Measurements from ENCODE around the gene WWOX.

Gene WWOX

DNA sequence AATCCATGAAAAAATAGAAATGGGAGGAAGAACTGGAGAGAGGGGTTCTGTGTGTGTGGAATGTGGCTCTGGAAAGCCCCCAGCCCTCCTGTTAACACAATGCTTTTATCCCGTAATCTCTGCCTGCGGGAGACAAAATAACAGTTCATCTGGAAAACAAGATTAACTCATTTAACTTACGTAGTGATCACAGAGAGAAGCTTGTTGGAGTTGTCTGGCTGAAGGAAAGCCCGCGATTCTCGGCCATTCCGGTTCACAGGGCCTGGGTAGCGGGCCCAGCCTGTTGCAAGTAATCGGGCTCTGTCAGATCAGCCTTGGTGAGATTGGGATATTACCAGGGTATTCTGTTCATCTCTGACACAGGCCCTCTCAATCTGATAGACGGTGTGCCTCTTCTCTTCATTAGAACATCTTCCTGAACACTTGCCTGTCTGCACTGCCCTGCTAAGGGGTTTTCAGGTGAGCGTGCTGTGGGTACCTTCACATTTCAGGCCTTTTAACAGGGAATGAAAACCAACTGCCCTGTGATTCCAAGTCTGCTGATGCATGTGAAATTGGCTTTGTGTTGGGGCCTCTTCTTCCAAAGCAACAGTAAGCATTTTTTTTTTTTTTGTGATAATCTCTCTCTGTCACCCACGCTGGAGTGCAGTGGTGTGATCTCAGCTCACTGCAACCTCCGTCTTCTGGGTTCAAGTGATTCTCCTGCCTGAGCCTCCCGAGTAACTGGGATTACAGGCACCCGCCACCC, 609.9 kb downstream of the WWOX start:
- DNase-seq, result no peak

DNA sequence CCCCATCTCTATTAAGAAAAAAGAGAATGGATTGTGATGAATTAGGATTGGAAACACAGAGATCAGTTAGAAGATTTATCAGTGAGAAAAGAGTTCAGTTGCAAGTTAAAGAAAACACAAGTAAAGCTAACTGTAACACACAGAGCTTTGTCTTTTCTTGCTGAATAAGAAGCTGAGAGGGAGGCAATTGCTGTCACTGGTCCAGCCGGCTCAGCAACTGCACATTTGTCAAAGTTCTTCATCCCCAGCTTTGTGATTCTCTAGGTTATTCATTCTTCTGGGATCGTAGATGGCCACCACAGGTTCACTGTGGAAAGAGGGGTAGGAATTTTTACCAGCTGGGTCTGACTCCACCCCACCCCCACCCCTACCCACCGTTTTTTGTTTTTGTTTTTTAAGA, 615.7 kb downstream of the WWOX start:
- DNase-seq, result no peak

DNA sequence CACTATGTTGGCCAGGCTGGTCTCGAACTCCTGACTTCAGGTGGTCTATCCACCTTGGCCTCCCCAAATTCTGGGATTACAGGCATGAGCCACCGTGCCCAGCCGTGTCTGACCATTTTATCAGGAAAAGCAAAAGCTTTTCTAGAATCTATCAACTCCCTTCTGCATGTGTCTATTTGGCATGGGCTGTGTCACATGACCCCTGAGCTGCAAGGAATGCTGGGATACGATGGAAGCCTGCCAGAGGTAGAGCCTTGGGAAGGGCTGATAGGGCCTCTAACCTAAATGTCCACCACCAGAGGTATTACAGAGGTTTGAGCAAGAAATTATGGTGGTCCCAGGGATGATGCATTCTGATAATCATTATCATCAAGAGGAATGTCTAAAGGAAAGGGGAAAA, 616.2 kb downstream of the WWOX start:
- no peak for DNase-seq

DNA sequence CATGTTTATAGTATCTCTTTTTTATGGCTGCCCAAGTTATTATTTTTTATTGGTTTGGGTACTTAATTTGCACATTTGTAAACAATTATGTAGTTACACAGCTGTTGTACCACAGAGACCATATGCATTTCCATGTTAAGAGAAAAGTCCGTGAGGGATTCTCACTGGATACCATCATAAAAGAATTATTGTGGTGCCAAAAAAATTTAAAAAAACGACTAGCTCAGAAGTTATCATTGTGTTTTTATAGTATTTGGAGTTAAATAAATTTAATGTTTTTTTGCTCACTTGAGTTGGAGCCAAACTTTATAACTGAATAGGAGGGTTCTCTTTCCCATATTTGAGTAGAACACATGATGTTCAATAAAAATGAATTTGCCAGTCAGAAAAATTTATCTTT, 618.7 kb downstream of the WWOX start:
- no peak for DNase-seq

DNA sequence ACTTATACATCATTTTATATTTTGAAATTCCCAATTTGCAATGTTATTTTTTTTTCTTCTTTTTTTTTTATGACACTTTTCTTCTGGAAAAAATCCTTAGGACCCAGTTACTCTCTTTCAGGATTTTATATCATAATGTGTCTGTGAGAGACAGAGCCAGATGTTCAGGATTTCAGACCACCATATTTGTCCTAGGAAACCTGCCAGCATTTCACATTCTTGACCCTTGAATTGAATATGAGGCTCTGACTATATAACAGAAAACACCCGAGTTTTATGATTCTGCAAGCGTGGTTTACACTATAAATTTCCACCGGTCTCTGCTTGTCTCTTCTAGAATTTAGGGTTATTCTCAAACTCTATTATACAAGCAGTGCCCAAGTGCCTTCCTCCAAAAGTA, 621.0 kb downstream of the WWOX start:
- DNase-seq, result no peak

DNA sequence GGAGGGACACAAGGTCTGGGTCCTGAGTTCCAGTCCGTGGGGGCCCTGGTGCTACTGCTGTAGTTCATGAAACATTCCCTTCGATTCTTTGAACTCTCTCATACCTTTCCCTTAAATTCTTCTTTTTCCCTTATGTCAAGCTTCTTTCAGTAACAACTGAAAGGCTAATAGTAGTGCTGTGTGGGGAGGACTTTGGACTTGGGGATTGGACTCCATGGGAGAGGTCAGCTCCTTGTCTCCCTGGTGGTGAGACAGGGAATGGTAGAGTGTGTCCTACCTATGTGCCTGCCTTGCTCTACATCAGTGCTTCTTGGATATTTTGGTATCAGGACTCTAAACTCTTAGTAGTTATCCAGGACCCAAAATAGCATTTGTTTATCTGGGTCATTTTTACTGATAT, 628.1 kb downstream of the WWOX start:
- DNase-seq, result no peak

DNA sequence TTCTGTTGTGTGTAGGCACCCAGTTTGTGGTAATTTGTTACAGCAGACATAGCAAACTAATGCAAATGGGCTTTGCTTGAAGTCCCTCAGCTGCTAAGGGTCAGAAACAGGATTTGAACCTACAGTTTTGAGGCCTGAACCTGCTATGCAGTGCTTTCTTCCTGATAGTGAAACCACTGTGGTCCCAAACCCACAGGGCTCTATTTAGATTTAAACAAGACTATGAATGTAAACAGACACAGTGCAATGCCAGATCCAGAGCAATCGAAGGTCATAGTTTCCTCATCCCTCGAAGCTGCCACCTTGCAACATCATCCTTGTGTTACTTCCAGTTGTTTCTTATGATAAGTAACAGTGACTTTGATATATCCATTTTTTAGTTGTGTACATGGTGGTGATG, 630.2 kb downstream of the WWOX start:
- no peak for DNase-seq

DNA sequence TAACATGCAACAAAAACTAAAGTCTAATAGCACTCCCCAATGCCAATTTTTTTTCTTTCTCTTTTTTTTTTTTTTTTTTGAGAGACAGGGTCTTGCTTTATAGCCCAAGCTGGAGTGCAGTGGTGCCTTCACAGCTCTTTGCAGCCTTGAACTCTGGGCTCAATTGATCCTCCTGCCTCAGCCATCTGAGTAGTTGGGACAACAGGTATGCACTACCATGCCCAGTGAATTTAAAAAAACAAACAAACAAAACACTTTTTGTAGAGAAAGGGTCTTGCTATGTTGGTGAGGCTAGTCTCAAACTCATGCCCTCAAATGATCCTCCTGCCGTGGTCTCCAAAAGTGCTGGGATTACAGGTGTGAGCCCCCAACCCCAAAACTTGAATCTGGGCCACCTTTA, 632.3 kb downstream of the WWOX start:
- DNase-seq, result no peak

DNA sequence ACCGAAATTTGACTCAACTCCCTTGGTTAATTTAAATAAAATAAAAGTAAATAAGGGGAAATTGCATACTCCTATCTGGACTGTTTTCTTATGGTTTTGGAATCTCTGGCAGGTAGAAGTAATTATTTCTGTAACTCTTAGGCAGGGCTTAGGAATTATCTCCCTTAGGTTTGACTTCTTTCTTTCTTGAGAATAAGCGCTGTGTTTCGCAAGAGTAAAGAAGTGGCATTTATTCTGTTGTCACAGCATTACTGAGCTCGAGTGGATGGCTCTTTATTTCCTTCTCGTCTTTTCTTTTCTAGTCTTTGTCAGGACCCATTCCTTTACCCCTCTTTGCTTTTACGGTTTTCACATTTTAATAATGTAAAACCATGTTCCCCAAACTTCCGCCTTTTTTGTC, 633.2 kb downstream of the WWOX start:
- DNase-seq, result no peak

DNA sequence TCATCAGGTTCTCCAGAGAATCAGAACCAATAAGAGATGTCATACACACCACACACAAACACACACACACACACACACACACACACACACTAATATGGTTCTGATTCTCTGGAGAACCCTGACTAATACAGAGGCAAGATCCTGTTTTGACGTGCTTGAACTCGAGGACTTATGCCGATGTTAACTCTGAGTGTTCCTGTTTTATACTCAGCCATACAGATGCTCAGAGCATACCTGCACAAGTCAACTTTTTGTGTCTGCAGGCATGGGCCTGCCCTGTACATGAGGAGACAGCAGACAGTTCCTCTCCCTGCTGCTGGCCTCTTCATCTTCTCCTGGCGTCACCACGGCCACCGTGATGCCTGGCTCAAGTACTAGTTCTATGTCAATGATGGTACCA, 635.9 kb downstream of the WWOX start:
- no peak for DNase-seq

DNA sequence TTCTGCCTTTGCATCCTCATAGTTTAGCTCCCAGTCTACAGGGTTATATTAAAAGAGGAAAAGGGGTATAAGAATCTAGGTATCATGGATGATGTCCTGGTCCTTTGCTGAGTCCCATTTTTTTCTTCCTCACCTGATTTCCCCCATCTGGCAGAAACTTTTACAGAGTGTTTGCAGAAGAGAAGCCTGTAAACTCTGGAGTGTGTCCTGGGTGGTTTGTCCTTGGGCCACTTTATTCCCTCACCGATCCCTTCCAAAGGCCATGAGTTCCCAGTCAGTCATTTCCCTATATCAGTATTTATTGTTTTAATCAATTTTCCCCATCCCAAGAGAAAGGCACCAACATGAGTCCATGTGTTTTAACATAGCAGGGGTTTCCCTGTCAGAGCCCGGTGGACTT, 638.2 kb downstream of the WWOX start:
- DNase-seq, result no peak

DNA sequence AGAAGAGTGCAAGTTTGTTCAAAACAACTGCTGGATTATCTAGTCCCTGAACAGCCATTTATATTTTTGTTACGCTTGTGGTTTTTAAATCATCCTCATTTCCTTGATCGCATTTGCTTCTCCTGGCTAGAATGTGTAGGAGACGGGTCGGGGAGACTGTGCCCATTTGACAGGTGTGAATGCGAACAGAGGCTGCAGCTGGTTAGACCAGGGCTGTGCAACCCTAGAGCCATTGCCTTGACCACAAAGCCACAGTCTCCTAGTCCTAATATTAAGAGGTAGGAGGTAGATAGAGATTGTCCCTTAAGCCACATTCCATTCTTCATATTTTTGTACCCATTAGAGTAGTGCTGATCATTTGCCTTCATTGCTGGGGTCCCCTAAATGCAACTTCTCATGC, 639.1 kb downstream of the WWOX start:
- no peak for DNase-seq

DNA sequence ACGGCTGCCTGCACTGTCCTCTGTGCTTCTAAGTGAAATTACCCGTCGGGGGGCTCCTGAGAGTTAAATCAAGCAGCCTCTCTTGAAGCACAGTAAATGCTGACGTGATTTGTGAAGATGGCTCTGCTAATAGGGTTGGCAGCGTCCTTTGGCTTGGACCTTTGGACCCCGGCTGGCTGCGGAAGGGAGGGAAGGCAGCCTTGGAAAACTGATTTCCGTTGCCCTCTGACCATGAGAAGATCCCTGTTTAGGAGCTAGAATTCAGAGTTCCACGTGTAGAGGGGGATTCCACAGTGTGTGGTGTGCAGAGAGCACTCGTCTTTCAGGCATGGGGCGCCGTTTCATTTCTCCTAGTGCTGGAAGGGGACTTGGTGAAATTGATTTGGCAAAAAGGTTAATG, 640.8 kb downstream of the WWOX start:
- no peak for DNase-seq

DNA sequence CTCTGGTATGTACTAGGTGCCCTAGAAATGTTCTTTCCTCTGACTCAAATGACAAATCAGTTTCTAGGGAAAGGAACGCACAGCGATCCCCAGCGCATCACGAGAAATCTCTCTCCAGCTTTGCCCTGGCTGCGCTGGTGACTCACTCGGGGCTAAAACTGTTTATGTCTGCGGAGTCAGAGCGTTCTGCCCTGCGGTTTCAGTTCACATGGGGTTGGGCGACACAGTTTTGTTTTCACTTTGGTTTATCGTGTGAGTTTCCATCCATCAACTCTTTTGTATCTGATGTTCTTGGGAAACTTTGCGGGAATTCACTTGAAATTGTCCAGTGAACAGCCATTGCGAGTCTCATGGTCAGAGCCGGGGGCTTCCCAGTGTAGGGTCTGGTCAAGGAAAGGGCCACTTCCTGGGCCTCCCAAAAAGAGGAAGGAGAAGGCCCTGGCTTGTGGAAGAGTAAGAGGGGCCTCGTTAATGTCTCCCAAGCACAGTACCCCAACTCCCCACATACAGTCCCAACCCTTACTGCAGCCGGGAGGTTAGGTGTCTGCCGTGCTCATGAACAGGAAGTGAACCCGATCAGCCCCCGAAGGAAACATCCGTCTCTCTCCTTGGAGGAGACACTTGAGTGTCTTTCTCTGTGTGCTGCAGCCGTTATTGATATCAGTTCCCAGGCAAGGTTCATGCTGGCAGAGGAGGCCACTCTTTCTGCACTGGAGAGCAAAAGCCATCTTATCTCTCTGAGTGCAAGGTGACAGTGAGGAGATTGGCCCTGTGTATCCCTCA, 643.2 kb downstream of the WWOX start:
- DNase-seq, result peak; percentile 68

DNA sequence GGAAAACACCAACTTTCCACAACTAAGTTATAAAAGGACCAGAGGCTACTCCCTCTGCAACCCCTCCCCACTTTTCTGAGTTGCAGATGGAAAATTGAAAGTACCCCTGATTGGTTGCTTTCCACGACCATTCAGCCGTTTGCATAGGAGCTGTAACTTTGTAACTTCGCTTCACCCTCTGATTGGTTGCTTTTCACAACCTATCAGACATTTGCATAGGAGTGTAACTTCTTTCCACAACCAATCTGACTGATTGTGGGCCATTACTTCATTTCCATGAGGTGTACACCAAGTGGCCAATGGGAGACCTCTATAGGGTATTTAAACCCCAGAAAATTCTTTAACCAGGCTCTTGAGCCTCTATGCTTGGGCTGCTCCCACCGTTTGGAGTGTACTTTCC, 644.1 kb downstream of the WWOX start:
- no peak for DNase-seq

DNA sequence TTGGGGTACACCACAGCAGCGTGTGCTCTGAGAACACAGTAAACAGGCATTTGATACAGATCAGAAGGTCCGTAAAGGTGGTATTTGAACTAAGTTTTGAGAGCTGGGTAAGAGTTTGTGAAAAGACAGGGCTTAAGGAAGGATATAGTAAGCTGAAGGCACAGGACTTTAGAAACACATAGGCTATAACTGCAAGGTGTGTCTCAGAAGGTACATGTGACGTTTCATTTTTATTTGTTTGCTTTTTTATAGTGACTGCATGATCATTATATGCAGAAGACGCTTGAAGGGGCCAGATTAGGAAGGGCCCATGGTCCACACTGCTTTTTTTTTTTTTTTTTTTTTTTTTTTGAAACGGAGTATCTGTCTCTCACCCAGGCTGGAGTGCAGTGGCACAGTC, 644.6 kb downstream of the WWOX start:
- DNase-seq, result no peak

DNA sequence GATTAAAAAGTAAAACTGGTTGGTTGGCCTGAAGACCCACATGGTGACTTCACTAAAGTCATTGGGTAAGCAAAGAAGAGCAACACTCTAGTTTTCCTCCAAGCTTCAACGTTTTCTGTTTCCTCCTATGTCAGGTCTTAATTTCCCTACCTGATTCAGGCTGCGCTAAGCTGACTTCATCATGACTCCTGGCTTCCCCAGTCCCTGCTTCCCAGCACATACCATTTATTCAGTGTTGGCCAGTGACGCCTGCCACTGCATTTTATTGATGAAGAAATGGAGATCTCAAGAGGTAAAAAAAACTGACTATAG, 645.3 kb downstream of the WWOX start:
- no peak for DNase-seq

DNA sequence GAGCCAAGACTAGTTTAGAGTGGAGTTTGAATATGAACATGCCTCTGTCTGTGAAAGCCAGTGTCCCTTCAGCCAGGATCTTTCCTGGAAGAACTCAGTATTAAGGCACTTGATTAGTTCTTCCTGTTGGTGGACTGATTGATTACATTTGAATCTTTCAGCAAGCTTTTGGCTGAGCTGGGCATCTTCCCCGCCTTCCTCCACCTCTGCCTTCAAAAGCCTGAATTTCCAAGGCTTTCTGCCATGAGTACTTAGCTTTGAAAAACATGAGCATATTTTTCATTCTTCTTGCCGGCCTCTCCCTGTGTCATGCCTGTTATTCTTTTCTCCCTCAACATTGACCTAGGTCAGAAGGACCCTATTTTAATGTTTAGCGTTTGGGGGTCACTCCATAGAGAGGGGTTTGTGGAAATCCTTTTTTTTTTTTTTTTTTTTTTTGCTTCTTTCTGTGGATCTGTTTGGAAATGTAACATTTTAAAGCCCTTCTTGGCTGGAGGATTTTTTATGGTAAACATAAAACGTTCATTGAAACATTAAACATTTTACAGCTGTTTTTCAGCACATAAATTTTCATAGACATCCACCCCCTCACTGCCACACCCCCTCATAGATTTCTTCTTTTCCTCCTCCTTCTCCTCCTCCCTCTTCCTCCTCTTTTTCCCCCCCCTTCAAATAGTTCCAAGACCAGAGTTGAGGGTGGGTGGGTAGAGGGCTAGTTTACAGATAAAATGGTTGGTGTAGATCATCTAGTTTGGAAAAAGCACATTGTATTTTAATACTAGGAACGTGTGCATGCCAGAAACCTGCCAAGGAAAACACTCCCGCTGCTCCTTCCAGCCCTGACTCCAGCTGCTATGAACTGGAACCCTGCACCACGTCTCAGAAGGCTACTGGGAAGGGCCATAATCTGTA, 645.9 kb downstream of the WWOX start:
- DNase-seq, result no peak

DNA sequence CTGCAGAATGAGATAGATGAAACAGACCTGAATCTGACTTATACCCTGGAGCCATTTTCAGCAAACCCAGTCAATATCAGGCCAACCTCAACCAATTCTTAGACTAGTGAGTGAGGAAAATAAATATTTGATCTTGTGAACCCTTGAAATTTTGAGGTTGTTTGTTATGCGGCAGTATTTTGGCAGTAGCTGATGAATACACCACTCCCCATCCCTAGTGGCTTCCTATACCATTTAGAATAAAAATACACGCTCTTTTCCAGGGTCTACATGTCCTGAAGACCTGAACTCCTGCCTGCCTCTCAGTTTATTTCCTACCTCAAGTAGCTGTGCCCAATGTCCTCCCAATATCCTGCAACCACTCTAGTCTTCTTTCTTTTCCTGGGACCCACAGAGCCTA, 647.3 kb downstream of the WWOX start:
- no peak for DNase-seq

DNA sequence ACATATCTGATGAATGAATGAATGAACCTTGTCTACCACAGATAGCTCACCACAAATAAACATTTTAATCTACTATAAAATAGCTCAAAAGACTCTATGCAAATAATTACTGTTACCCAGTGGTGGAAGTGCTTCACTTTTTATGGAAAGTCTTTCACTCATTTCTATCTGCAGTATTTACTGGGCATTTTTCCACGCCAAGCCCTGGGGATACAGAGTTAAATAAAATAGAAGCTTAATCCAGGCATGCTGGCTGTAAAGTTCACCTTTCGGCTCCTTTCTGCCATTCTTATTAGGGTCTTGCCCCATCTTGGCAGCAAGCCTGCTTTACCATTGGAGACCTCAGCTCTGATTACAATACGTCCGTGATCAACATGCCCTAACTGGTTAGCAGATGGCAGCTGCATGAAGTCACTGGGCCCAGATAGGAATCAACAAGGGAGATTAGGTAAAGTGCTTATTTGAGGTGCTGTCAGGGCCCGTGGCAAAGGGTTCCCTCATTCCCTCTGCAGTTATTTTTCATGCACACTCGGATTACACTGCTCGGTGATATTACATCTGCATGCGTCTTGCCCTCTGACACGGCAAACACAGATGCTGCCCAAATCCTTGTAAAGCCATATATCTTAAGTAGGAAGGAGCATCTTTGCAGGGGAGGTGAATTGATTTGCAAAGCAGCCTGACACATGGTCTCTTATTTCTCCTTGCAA, 648.9 kb downstream of the WWOX start:
- no peak for DNase-seq

DNA sequence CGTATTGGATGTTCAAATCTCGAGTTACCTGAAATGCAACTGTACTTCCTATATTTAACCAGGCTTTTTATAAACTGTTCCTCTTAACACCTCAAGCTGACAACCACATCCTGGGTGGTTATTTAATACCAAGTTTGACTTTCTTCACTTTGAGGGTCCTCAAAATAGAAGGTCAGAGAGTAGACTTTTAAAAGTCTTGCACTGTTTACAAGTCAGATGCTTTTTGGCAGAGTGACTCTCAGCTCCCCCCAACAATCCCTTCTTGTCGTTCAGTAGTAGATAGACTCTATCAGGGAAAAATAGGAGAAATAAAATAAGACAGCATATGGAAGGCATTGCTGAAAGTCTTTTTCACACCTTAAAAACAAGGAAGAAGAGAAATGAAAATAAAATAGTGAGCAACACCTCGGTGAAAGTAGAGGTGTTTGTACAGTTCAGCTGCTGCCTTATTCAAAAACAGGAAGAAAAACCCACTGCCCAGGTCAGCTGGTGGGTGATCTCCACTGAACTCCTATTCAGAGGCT, 650.4 kb downstream of the WWOX start:
- DNase-seq, result no peak

DNA sequence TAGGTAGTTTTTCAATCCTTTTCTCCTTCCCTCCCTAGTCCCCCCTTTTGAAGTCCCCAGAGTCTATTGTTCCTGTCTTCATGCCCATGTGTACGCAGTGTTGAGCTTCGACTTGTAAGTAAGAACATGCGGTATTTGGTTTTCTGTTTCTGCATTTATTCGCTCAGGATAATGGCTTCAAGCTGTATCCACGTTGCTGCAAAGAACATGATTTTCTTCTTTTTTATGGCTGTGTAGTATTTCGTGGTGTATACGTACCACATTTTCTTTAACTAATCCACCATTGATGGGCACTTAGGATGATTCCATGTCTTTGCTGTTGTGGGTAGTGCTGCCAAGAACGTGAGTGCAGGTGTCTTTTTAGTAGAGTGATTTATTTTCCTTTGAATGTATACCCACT, 651.2 kb downstream of the WWOX start:
- no peak for DNase-seq

DNA sequence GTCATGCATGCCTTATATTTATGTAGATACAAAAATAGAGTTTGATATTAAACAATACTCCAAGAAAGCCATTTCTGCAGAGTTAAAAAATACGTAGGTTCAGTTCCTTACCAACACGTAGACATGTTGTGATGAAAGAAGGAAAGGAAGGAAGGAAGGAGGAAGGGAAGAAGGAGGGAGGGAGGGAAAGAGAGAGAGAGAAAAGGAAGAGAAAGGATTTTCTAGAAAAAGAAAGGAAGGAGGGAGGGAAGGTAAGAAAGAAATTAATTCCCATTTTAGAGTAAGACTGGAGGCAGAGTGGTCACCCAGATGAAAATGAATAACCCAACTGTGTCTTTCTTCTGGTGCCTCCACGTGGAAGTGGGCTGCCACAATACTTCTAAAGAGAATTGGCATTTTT, 652.1 kb downstream of the WWOX start:
- no peak for DNase-seq
